HG03064 (cell line): Measurements from ENCODE around the gene GINS2.

ENCODE experiments used
- ATAC-seq: cut with Tn5 transposase; IDR thresholded peaks from one replicate; pipeline ENCODE4 v1.9.1; 2021; ENCODE audit warnings: low read depth; ENCODE audit not compliant: unreplicated experiment

The GINS2 gene

DNA sequence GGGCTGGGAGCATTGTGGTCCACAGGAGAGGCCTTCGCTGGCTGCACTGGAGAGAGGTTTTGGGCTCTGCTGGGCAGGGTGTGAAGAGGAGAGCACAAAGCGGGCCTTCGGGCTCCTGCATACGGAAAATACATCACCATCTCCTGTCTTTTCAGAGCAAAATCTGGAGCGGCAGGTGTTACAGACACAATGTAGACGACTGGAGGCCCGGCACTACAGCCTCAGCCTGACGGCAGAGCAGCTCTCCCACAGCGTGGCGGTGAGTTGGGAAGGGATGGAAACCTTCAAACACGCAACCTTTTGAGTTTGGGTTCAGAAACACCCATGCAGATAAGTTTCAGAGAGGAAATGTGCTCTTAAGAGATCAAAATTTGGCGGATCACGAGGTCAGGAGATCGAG lies 17.9 kb downstream of the GINS2 start:
- no peak for ATAC-seq

- ATAC-seq: no peak
Measured at GRCh38 chr16:85668676-85669424, 19.9 kb downstream of the GINS2 start.

- ATAC-seq: no peak
Measured at GRCh38 chr16:85667841-85668413, 20.8 kb downstream of the GINS2 start.

- no peak for ATAC-seq
Measured at GRCh38 chr16:85667261-85667660, 21.5 kb downstream of the GINS2 start.

GRCh38 chr16:85665929-85666328 lies 22.8 kb downstream of the GINS2 start:
- no peak for ATAC-seq

DNA sequence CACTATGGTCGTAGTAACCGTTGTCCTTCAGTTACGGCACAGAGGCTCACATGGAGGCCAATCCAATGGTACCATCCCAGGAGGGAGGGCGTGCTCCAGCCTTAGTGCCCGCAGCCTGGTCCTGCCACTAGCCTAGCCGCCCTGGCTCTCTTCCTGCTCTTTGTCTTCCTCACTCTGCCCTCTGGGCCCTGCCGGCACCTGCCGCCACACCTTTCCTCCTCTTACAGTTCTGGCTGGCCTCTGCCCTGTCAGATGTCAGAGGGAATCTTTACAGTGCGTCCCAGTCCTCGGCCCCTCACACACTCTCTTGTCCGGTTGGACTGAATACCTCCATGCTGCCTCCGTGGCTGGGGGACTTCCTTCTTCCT lies 23.4 kb downstream of the GINS2 start:
- ATAC-seq: no peak

DNA sequence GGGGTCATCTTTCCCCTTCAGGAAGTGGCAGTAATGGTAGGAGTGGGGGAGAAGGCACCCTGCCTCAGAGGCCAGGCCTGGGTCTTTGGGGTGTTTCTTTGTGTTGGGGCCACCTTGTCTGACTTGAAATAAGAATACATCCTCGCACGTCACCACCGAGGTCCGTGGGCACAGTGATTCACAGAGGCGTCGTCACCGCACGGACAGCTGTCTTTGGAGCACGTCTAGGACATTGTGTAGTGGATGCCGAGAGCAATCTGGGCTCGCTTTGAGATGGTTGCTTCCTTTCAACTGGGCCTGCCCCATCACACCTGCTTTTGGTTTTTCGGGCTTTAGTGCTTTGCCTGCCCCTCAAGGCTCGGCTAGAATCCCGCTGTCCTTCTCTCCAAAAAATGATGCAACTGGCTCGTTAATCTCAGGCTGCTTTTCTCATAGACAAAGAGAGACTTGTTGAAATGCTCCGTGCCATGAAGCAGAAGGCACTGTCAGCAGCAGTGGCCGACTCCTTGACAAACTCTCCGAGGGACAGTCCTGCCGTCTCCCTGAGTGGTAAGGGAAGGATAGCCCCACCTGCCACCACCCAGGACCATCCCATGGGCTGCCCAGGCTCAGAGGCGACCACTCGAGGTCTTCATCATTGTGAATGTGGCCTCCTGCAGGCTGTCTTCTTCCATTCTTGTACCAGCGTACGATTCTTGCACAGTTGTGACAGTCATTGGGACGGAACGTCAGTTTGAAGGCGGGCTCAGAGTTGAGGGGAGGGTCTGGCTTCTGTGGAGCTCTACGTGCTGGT lies 24.0 kb downstream of the GINS2 start:
- no peak for ATAC-seq

- ATAC-seq: no peak
Measured at GRCh38 chr16:85663891-85664321, 24.8 kb downstream of the GINS2 start.

DNA sequence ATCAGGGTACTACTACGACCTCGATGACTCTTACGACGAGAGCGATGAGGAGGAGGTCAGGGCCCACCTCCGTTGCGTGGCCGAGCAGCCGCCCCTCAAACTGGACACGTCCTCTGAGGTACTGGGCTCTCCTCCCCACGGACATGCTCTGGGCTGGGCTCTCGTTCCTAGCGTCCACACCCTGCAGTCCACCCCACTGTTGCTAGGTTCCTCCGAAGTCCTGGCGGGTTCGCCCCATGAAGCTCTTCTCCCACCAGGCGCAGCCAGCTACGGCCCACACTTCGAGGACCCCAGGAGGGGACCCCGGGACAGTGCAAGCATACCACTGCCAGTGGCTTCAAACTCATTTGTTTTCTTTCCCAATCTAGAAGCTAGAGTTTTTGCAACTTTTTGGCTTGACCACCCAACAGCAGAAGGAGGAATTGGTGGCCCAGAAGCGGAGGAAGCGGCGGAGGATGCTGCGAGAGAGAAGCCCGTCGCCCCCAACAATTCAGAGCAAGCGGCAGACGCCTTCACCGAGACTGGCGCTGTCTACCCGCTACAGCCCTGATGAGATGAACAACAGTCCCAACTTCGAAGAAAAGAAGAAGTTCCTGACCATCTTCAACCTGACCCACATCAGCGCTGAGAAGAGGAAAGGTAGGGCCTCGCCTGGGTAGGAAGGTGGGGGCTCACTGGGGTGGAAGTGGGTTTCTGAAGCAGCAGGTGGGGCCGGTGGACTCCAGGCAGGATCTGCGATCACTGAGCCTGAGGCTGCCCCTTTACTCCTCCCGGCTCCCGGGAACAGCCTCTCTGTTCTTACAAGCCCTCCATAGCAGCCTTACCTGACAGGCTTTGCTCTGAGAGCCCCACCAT lies 25.6 kb downstream of the GINS2 start:
- no peak for ATAC-seq

DNA sequence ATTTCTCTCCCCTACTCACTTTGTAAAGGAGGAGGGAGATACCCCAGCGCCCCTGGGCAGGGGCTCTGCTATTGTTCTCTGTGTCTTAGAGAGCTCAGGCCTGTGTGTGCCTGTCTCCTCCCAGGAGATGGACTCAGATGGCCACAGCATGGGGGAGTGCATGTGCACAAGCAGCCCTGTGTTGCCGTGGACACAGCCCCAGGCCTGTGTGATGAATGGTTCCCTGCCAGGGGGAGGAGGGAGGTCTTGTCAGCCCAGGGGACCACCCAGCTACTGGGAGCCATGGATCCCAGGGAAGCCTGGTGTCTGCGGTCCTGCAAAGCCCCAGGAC lies 26.3 kb downstream of the GINS2 start:
- ATAC-seq: no peak

DNA sequence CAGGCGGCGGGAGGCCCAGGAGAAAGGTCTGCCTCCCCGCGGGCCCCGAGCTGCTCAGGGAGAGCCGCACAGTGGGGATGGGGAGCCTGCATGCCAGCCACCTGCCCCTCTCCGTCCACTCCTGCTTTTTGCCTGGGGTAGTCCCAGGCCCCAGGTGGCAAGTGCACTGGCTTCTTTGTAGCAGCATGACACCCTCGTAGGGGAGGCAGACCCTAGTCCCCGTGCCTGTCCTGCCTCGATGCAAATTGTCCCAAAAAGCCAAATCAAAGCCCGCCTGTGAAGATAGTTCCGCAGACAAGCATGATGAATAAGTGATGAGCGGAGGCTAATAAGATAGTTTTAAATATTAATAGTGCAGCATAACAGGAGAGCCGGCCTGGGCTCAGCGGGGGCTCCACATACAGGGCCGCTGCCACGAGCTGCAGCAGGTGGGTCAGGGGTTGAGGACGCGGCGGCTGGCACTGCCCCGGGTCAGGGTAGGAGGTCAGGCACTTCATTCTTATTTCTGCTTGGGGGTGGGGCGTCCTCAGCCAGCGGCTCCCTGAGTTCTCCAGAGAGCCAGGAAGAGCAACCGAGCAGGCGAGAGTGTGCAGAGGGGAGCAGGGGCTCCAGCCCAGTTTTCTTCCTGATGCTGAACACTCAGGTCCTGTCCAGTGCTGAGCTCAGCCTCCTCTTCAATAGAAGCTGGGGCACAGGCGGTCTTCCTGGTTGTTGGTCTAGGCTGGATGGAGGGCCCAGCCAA lies 26.8 kb downstream of the GINS2 start:
- no peak for ATAC-seq

GRCh38 chr16:85660843-85661739 lies 27.7 kb downstream of the GINS2 start:
- ATAC-seq: no peak

DNA sequence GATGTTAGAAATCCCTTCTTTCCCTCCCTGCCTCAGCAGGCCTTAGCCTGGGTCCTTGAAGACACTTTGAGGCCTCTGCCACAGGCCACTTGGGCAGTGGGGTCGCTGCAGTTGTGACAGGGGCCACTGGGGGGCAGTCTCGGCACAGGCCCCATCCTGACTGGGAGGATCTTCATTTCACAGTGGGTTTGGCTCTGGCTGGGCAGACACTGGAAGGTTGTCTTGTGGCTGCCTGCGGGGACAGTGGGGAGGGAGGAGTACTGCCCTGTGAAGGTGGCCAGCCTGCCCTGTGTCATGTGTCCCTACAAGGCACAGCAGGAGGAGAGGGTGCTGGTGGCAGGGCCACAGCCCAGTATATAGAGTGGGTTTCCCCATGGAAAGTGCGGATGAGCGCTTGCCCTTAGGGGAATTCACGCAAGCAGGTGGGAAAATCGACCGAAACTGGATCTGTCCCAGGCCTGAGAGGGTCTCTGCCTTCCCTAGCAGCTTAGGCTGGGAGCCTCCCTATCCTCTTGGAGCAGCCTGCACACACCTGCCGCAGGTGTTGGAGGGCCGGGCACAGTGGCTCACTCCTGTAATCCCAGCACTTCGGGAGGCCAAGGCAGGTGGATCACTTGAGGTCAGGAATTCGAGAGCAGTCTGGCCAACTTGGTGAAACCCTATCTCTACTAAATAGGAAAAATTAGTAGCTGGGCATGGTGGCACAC lies 28.8 kb downstream of the GINS2 start:
- no peak for ATAC-seq

- ATAC-seq: no peak
Measured at GRCh38 chr16:85659336-85659735, 29.4 kb downstream of the GINS2 start.

DNA sequence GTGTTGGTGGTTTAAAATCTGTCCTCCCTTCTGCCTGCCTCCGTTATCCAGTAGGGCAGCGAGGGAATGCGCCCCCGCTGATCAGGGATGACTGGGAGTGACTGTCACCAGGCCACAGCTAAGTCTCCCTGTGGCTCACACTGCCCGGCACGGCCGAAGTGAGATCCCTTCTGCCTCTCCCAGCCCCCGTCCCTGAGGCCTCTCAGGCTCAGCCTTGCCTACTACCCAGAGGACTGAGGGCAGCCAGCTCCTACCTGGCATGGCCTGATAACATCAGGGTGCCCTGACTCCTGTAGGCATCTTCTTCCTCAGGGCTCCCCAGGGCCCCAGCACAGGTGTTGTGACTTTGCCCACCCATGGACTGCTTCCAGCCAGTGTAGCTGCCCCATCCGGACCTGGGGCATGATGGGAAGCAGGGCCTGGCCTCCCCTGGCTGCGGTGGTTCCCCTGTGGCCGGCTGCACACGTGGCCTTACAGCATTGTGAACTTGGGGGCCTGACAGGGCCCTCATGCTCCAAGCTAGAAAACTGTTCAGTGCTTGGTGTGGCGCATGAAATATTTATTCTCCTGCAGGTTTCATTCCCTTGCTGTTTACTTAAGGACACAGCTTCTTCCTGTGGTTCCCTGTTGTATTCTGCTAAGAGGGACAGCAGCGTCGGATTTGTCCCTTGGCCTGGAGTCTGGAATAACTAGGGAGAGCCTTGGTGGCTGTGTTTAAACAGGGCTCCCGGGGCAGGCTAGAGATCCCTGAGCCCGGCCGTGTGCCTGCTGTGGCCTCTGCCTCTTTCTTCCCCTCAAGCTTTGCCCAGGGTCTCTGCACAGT lies 30.0 kb downstream of the GINS2 start:
- ATAC-seq: no peak

DNA sequence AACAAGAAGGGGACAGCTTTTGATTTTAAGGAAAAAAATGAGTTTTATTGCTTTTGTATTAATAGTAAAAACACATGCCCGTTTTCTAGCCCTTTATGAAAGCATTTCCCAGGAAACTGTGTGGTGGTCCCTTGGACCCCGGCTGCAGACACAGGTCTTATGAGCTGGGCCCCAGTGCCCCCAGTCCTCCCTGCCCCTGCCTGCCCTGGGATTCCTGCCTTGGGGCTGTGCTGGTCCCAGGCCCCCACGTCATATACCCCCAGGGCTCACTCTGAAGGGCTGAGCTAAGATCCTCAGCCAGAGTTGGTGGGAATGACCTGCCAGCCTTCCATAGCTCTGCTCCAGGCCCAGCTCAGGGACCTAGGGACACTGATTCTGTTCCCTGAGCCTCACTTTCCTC lies 30.8 kb downstream of the GINS2 start:
- no peak for ATAC-seq

DNA sequence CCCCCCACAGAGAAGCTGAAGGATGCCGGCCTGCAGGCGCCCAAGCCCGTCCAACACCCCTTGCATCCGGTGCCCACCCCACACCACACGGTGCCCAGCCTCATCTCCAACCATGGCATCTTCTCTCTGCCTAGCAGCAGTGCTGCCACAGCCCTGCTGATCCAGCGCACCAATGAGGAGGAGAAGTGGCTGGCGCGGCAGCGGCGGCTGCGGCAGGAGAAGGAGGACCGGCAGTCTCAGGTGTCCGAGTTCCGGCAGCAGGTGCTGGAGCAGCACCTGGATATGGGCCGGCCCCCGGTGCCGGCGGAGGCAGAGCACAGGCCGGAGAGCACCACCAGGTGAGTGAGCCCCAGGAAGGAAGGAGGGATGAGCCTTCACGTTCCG lies 31.5 kb downstream of the GINS2 start:
- no peak for ATAC-seq
